ENCODE results near the gene KRTAP12-2. TPM values are rescaled to one million over a fixed set of nuclear protein-coding genes. Genes with fewer than 3 reads are reported as not detected.

The KRTAP12-2 gene
- total and polyA plus RNA-seq, 4 donors: not detected

DNA sequence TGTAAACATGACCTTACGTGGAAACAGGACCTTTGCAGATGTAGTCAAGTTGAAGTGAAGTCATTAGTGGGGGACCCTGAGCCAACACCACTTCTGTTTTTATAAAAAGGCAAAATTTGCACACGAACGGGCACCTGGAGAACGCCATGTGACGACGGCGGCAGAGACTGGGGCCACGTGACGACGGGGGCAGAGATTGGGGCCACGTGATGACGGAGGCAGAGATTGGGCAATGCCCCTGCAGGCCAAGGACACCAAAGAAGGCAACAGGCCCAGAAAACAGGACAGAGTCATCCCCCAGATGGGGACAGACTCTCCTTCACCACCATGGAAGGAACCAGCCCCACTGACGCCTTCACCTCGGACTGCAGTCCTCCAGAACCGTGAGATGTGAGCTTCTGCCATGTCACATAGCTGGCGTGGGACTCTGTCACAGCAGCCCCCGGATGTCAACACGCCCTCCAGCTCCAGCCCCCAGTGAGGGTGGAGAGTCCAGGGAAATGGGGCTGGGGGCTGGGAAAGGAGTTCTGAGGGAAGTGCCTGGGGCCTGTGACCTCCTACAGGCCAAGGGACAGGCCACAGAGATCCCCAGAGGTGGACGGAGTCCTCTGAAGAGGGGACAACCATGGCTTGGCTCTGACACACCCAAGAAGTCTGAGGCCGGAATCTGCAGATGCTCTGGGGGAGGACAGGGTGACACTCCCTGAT is 16.3 kb downstream of the KRTAP12-2 start:
- Histone ChIP-seq H3K9ac (ENCODE audit: low read depth in 1 of 2, low read length in 2 of 2) (no peak overlapping the region), H3K4me3 (ENCODE audit: low read depth in 1 of 3, low read length in 3 of 3) (no peak overlapping the region), H3K9me3 (ENCODE audit: control insufficient read depth in 4 of 4, low read length in 3 of 4) (no peaks in the 10 kb centered on the region), H3K36me3 (ENCODE audit: control insufficient read depth in 4 of 4, insufficient read depth in 3 of 4, low read depth in 1 of 4, low read length in 3 of 4) (no peaks in the 10 kb centered on the region), H3K27ac (ENCODE audit: low read depth in 1 of 2, low read length in 2 of 2) (no peak overlapping the region), H3K27me3 (ENCODE audit: control insufficient read depth in 4 of 4, insufficient read depth in 4 of 4, low read length in 3 of 4) (no peaks in the 10 kb centered on the region), H3K4me1 (ENCODE audit: control insufficient read depth in 4 of 4, insufficient read depth in 4 of 4, low read length in 3 of 4) (no peaks in the 10 kb centered on the region)
- TF ChIP-seq, protein P1, sequence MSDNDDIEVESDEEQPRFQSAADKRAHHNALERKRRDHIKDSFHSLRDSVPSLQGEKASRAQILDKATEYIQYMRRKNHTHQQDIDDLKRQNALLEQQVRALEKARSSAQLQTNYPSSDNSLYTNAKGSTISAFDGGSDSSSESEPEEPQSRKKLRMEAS (IDR thresholded peaks at IDR 0.05): no peak
- TF ChIP-seq RAD21 (IDR thresholded peaks at IDR 0.05) (no peak), NR2F2 (IDR thresholded peaks at IDR 0.05) (no peak), FOXA2 (IDR thresholded peaks at IDR 0.05) (no peak), JUND (IDR thresholded peaks at IDR 0.05) (no peak), EGR1 (IDR thresholded peaks at IDR 0.05; ENCODE audit: low read depth in 2 of 2) (no peak), FOXA1 (IDR thresholded peaks at IDR 0.05) (no peak), RXRA (IDR thresholded peaks at IDR 0.05) (no peak), SP1 (IDR thresholded peaks at IDR 0.05) (no peak), TAF1 (conservative IDR thresholded peaks at IDR 0.05) (no peak), HNF4G (IDR thresholded peaks at IDR 0.05) (no peak), HNF4A (conservative IDR thresholded peaks at IDR 0.05) (no peak), ZBTB33 (IDR thresholded peaks at IDR 0.05) (no peak), YY1 (IDR thresholded peaks at IDR 0.05) (no peak), CTCF (IDR thresholded peaks at IDR 0.05; ENCODE audit: low read depth, low read length, missing input control) (no peak)
- TF ChIP-seq, protein P2, sequence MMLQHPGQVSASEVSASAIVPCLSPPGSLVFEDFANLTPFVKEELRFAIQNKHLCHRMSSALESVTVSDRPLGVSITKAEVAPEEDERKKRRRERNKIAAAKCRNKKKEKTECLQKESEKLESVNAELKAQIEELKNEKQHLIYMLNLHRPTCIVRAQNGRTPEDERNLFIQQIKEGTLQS (IDR thresholded peaks at IDR 0.05): no peak
- no peak for DNase-seq (ENCODE audit: low spot score)
- WGBS: 90% methylated on average over 20 of the region's 20 CpGs

DNA sequence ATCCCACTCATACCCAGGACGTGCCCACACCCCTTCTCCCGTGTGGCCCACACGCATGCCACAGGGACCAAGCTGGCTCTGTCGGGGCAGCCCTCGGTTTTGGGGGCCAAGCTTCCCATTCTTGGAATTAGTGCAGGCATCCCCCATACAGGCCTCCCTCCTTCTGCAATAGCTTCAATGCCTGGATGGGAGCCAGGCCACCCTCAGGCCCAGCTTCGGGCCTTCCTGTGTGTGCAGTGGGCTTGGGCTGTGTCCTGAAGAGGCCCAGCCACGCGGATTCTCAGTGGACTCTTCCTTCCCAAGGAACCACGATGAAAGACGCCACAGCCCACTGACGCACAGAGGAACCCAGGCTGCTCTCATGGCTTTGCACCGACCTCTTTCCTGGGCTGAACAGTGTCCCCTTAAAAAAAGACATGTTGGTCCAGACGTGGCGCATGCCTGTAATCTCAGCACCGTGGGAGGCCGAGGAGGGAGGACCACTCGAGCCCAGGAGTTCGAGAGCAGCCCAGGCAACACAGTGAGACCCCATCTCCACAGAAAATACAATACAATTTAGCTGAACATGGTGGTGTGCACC is 17.1 kb downstream of the KRTAP12-2 start:
- H3K9me3 ChIP-seq (ENCODE audit: control insufficient read depth in 4 of 4, low read length in 3 of 4): peaks cover 0 to 3% (median 0%) of the 10 kb centered on the region in 4 donors
- TF ChIP-seq HNF4A (conservative IDR thresholded peaks at IDR 0.05) (no peak), GABPA (IDR thresholded peaks at IDR 0.05 in 1 of 2, conservative IDR thresholded peaks at IDR 0.05 in 1 of 2) (no peak), NR2F2 (IDR thresholded peaks at IDR 0.05) (no peak), YY1 (IDR thresholded peaks at IDR 0.05) (no peak)
- TF ChIP-seq, protein P2 (IDR thresholded peaks at IDR 0.05): no peak
- H3K36me3 ChIP-seq (ENCODE audit: control insufficient read depth in 4 of 4, insufficient read depth in 3 of 4, low read depth in 1 of 4, low read length in 3 of 4): no peaks in the 10 kb centered on the region
- 91% methylated on average over 18 of the region's 18 CpGs for WGBS
- H3K4me3 ChIP-seq (ENCODE audit: low read depth in 1 of 3, low read length in 3 of 3): no peak overlapping the region
- no peak overlapping the region for H3K9ac ChIP-seq (ENCODE audit: low read depth in 1 of 2, low read length in 2 of 2)
- DNase-seq (ENCODE audit: low spot score): no peak
- no peaks in the 10 kb centered on the region for H3K27me3 ChIP-seq (ENCODE audit: control insufficient read depth in 4 of 4, insufficient read depth in 4 of 4, low read length in 3 of 4)
- no peaks in the 10 kb centered on the region for H3K4me1 ChIP-seq (ENCODE audit: control insufficient read depth in 4 of 4, insufficient read depth in 4 of 4, low read length in 3 of 4)
- H3K27ac ChIP-seq (ENCODE audit: low read depth in 1 of 2, low read length in 2 of 2): no peak overlapping the region

All from liver (tissue), 9 donors.